HAP-1 (cell line): Measurements from ENCODE around the gene CRTC1.

ENCODE experiments used
- DNase-seq, 2 experiments: peaks; one replicate each; pipeline ENCODE4 v3.0.0-alpha.2; 2016 to 2020; ENCODE audit warnings: low spot score in 2 of 2
- H3K27me3 ChIP-seq: fragments of 250-450 bp; sonication (Bioruptor Pico); 2 replicates; pipeline ENCODE4 v1.5.1; 2020; ENCODE audit warnings: low read depth, mild to moderate bottlenecking, moderate library complexity
- H3K36me3 ChIP-seq: fragments of 250-450 bp; sonication (Bioruptor Pico); replicated peaks from 2 replicates; pipeline ENCODE4 v1.5.1; 2020; ENCODE audit warnings: mild to moderate bottlenecking
- H3K4me1 ChIP-seq: fragments of 250-450 bp; sonication (Bioruptor Pico); 2 replicates; pipeline ENCODE4 v1.5.1; 2020; ENCODE audit warnings: mild to moderate bottlenecking
- H3K4me3 ChIP-seq: fragments of 250-450 bp; sonication (Bioruptor Pico); 2 replicates; pipeline ENCODE4 v1.5.1; 2020; ENCODE audit warnings: mild to moderate bottlenecking, moderate library complexity
- H3K9me3 ChIP-seq: fragments of 250-450 bp; sonication (Bioruptor Pico); 2 replicates; pipeline ENCODE4 v1.5.1; 2020; ENCODE audit warnings: mild to moderate bottlenecking, moderate library complexity
- in situ Hi-C: fragments of 300-500 bp; cut with MboI; formaldehyde crosslinking; loops from 3 replicates; pipeline ENCODE4 v1.14.3; 2020; ENCODE audit warnings: low sequenced_read_pairs, inconsistent platforms, mixed read lengths

The CRTC1 gene

GRCh38 chr19:18684642-18684993, 1.1 kb downstream of the CRTC1 start:
- in situ Hi-C loops = no loop called here
- Histone ChIP-seq H3K9me3 (no peaks in the 10 kb centered on the region), H3K4me3 (peak overlapping the region; percentile 53), H3K27me3 (no peaks in the 10 kb centered on the region), H3K36me3 (no peaks in the 10 kb centered on the region), H3K4me1 (0 out of 2 replicates have a peak, but pooled peaks cover 4% of the 10 kb centered on the region)
- DNase-seq = no peak

GRCh38 chr19:18685597-18686190, 2.2 kb downstream of the CRTC1 start:
- H3K4me3 ChIP-seq = no peak overlapping the region
- H3K27me3 ChIP-seq = no peaks in the 10 kb centered on the region
- no peak for DNase-seq
- in situ Hi-C loops = no loop called here
- no peaks in the 10 kb centered on the region for H3K9me3 ChIP-seq
- H3K36me3 ChIP-seq = no peaks in the 10 kb centered on the region
- H3K4me1 ChIP-seq = 0 out of 2 replicates have a peak, but pooled peaks cover 4% of the 10 kb centered on the region

- Histone ChIP-seq H3K36me3 (no peaks in the 10 kb centered on the region), H3K4me3 (no peak overlapping the region), H3K4me1 (0 out of 2 replicates have a peak, but pooled peaks cover 3% of the 10 kb centered on the region), H3K9me3 (no peaks in the 10 kb centered on the region), H3K27me3 (no peaks in the 10 kb centered on the region)
- in situ Hi-C loops = no loop called here
- DNase-seq = no peak
Observed at GRCh38 chr19:18687740-18688465, 4.4 kb downstream of the CRTC1 start.

GRCh38 chr19:18696023-18696422, 12.5 kb downstream of the CRTC1 start:
- Histone ChIP-seq H3K36me3 (no peaks in the 10 kb centered on the region), H3K9me3 (no peaks in the 10 kb centered on the region), H3K4me1 (peaks cover 4% of the 10 kb centered on the region), H3K27me3 (no peaks in the 10 kb centered on the region), H3K4me3 (no peak overlapping the region)
- no peak for DNase-seq
- in situ Hi-C loops = no loop called here

- H3K9me3 ChIP-seq = no peaks in the 10 kb centered on the region
- in situ Hi-C loops = no loop called here
- no peak overlapping the region for H3K4me3 ChIP-seq
- no peak for DNase-seq
- H3K36me3 ChIP-seq = no peaks in the 10 kb centered on the region
- no peaks in the 10 kb centered on the region for H3K27me3 ChIP-seq
- peaks cover 4% of the 10 kb centered on the region for H3K4me1 ChIP-seq
Observed at GRCh38 chr19:18697680-18698079, 14.2 kb downstream of the CRTC1 start.

DNA sequence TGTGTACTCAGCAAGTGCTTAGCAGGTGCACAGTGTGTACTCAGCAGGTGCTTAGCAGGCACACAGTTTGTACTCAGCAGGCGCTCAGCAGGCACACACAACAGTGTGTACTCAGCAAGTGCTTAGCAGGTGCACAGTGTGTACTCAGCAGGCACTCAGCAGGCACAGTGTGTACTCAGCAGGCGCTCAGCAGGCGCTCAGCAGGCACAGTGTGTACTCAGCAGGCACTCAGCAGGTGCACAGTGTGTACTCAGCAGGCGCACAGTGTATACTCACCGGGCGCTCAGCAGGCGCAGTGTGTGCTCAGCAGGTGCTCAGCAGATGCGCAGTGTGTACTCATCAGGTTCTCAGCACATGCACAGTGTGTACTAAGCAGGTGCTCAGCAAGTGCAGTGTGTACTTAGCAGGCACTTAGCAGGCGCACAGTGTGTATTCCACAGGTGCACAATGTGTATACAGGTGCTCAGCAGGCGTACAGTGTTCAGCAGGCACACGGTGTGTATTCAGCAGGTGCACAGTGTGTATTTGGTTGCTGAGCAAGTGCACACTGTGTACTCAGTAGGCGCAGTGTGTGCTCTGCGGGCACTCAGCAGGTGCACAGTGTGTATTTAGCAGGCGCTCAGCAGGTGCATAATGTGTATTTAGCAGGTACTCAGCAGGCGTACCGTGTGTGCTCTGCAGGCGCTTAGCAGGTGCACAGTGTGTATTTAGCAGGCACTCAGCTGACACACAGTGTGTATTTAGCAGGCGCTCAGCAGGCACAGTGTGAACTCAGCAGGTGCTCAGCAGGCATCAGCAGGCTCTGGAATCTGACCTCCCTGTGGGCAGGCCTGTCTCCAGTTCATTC, 15.1 kb downstream of the CRTC1 start:
- H3K4me3 ChIP-seq = no peak overlapping the region
- H3K9me3 ChIP-seq = no peaks in the 10 kb centered on the region
- H3K27me3 ChIP-seq = no peaks in the 10 kb centered on the region
- no peak for DNase-seq
- H3K36me3 ChIP-seq = no peaks in the 10 kb centered on the region
- in situ Hi-C loops = no loop called here
- H3K4me1 ChIP-seq = peaks cover 4% of the 10 kb centered on the region

DNA sequence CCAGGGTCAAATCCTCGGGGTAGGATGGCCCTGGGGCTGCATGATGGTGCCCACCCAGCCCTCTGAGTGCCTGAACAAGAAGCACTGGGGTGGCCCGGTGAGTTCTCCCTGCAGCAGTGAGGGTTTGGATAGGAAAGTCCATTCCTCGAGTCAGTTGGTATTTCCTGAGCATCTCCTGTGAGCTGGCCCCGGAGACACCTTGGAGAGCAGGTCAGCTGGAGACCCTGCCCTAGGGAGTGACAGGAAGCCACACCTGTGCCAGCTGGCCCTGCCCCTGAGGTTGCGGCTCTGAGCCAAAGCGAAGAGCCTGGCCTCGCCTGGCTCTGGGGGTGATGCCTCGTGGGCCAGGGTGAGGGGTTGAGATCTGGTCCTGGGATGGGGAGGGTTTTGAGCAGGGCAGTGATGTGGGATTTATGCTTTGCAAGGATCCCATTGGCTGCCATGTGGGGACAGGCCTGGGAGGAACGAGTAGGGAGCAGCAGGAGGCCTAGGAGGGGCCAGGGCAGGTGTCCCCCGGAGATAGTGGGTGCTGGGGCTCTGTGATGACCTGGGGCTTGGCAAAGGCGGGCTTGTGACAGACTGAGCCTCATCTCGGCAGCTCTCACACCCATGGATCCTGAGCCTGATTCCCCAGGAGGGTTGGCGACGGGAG, 16.0 kb downstream of the CRTC1 start:
- H3K4me1 ChIP-seq = peaks cover 4% of the 10 kb centered on the region
- in situ Hi-C loops = no loop called here
- DNase-seq = no peak
- H3K27me3 ChIP-seq = no peaks in the 10 kb centered on the region
- no peaks in the 10 kb centered on the region for H3K36me3 ChIP-seq
- H3K9me3 ChIP-seq = no peaks in the 10 kb centered on the region
- no peak overlapping the region for H3K4me3 ChIP-seq

GRCh38 chr19:18700501-18701249, 17.2 kb downstream of the CRTC1 start:
- DNase-seq = peak; percentile 63 to 80

GRCh38 chr19:18701250-18701608, 17.7 kb downstream of the CRTC1 start:
- H3K4me1 ChIP-seq = peaks cover 4% of the 10 kb centered on the region
- H3K4me3 ChIP-seq = no peak overlapping the region

More at GRCh38 chr19:18700501-18701249, 17.2 kb downstream of the CRTC1 start:
- Histone ChIP-seq H3K4me1 (peaks cover 4% of the 10 kb centered on the region), H3K4me3 (no peak overlapping the region), H3K27me3 (no peaks in the 10 kb centered on the region), H3K36me3 (no peaks in the 10 kb centered on the region), H3K9me3 (no peaks in the 10 kb centered on the region)
- in situ Hi-C loops = no loop called here

GRCh38 chr19:18704054-18704453, 20.6 kb downstream of the CRTC1 start:
- Histone ChIP-seq H3K4me3 (no peak overlapping the region), H3K36me3 (no peaks in the 10 kb centered on the region), H3K27me3 (no peaks in the 10 kb centered on the region), H3K4me1 (peaks cover 4% of the 10 kb centered on the region), H3K9me3 (no peaks in the 10 kb centered on the region)
- in situ Hi-C loops = no loop called here
- DNase-seq = no peak

More at GRCh38 chr19:18701250-18701608, 17.7 kb downstream of the CRTC1 start:
- no peaks in the 10 kb centered on the region for H3K9me3 ChIP-seq
- H3K27me3 ChIP-seq = no peaks in the 10 kb centered on the region
- in situ Hi-C loops = no loop called here
- no peak for DNase-seq
- no peaks in the 10 kb centered on the region for H3K36me3 ChIP-seq

- in situ Hi-C loops = no loop called here
- Histone ChIP-seq H3K4me3 (no peak overlapping the region), H3K9me3 (no peaks in the 10 kb centered on the region), H3K27me3 (no peaks in the 10 kb centered on the region), H3K4me1 (peaks cover 4% of the 10 kb centered on the region), H3K36me3 (no peaks in the 10 kb centered on the region)
- no peak for DNase-seq
Observed at GRCh38 chr19:18704971-18705370, 21.5 kb downstream of the CRTC1 start.

DNA sequence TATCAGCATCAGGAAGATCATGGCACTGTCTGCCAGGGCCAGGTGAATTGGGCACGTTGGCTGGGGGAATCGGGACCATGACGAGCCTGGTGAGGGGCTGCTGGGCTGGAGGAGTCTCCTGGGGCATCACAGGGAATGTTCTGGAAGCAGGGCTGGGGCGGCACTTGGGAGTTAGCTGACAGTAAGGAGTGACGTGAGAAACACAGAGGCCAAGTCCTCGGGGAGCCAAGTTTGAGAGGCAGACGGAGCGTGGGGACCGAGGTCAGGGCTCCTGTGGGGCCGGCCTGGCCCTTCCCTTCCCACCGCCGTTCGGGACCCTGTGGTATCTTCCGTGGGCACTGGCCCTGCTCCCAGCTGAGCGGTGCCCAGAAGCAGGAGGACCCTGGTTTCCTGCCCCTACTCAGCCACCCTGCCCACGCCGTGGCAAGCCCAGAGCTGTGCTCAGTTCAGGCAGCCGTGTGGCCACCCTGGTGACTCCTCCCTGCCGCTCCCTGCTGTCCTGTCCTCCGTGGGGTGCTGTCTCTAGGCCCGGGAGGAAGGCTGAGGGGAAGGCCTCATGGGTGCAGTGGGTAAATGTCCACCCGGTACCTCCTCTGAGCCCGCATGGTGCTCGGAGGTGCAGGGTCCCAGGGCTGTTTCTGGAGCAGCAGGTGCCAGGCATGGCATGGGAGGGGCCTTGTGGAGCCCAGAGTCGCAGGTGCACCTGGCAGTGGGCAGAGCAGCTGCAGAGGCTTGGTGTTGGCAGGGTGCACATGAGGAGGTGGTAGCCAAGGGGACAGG, 25.2 kb downstream of the CRTC1 start:
- H3K4me1 ChIP-seq = no peaks in the 10 kb centered on the region
- no peak for DNase-seq
- in situ Hi-C loops = no loop called here
- no peak overlapping the region for H3K4me3 ChIP-seq
- H3K36me3 ChIP-seq = no peaks in the 10 kb centered on the region
- no peaks in the 10 kb centered on the region for H3K27me3 ChIP-seq
- no peaks in the 10 kb centered on the region for H3K9me3 ChIP-seq
